Measurements from ENCODE around the gene C1QA.

- TF ChIP-seq YY1 (IDR thresholded peaks at IDR 0.05; ENCODE audit: insufficient read depth, insufficient read length) (no peak), ZNF274 (IDR thresholded peaks at IDR 0.05; ENCODE audit: low read depth, low read length) (no peak)
Measured at GRCh38 chr1:22645931-22646330, 9.5 kb downstream of the C1QA start.

Data from NT2/D1 (cell line).